Fibroblast of mammary gland (primary cell): ENCODE measurements around the gene NOXA1.
A peak's percentile ranks its signal among the peaks of the same experiment; 100 is the strongest.

ENCODE experiments used
- DNase-seq: peaks from one replicate; pipeline ENCODE4 v3.0.0-alpha.2; 2010; ENCODE audit warnings: low read depth
- H3K4me3 ChIP-seq: 2 replicates; pipeline ENCODE4 v1.5.1; 2011; ENCODE audit warnings: low read depth, mild to moderate bottlenecking, low read length, moderate library complexity; ENCODE audit not compliant: control insufficient read depth
- TF ChIP-seq, protein P1 (sequence below): conservative IDR thresholded peaks from 2 replicates; pipeline ENCODE4 v1.5.1; 2011; ENCODE audit warnings: low read depth, low read length, inconsistent platforms; ENCODE audit not compliant: control insufficient read depth, insufficient read depth

NOXA1 gene

DNA sequence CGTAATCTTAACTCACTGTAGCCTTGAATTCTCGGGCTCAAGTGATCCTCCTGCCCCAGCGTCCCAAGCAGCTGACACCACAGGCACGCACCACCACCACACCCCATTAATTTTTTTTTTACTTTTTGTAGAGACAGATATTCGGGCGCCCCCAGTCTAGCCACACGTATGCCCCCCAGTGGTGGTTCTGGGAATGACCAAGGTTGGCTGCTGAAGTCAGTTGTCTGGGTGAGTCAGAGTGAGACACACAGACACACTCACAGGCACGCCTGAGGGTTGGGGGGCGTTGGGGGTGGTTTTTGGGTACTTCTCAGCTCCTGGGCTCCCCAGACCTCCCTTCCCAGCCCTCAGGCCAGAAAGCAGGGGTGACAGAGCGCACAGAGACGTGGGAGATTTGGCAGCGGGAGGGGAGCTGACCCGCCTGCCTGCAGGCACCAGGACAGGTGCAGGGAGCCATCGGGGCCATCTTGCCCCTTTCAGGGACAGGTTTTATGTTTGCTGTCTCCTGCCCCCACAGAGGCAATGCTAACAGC lies 22.1 kb downstream of the NOXA1 start:
- no peak overlapping the region for H3K4me3 ChIP-seq
- TF ChIP-seq, protein P1, sequence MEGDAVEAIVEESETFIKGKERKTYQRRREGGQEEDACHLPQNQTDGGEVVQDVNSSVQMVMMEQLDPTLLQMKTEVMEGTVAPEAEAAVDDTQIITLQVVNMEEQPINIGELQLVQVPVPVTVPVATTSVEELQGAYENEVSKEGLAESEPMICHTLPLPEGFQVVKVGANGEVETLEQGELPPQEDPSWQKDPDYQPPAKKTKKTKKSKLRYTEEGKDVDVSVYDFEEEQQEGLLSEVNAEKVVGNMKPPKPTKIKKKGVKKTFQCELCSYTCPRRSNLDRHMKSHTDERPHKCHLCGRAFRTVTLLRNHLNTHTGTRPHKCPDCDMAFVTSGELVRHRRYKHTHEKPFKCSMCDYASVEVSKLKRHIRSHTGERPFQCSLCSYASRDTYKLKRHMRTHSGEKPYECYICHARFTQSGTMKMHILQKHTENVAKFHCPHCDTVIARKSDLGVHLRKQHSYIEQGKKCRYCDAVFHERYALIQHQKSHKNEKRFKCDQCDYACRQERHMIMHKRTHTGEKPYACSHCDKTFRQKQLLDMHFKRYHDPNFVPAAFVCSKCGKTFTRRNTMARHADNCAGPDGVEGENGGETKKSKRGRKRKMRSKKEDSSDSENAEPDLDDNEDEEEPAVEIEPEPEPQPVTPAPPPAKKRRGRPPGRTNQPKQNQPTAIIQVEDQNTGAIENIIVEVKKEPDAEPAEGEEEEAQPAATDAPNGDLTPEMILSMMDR, result peak; percentile 79
- peak; percentile 82 for DNase-seq

DNA sequence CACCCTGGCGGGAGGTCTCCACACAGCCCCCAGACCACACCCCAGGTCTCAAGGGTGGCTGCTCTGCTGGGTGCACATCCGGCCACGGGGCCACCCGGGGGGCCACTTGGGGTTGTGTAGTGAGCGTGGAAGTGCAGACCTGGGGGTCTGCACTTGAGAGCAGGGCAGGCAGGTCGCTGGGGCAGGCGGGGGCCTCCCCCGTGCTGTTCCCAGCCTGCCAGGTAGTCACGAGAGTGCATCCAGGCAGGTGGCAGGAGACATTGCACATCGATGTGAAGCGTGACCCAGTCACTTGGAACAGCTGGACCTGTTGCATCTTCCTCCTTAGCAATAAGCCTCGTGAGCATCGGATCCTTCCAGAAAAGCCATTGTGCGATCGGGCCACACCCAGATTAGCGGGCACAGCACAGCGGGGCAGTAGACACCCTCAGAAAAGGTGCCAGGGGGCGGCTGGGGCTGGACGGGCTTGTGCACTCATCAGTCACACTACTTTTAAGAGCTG lies 22.8 kb downstream of the NOXA1 start:
- peak; percentile 25 for DNase-seq
- no peak overlapping the region for H3K4me3 ChIP-seq
- TF ChIP-seq, protein P1, result no peak

DNA sequence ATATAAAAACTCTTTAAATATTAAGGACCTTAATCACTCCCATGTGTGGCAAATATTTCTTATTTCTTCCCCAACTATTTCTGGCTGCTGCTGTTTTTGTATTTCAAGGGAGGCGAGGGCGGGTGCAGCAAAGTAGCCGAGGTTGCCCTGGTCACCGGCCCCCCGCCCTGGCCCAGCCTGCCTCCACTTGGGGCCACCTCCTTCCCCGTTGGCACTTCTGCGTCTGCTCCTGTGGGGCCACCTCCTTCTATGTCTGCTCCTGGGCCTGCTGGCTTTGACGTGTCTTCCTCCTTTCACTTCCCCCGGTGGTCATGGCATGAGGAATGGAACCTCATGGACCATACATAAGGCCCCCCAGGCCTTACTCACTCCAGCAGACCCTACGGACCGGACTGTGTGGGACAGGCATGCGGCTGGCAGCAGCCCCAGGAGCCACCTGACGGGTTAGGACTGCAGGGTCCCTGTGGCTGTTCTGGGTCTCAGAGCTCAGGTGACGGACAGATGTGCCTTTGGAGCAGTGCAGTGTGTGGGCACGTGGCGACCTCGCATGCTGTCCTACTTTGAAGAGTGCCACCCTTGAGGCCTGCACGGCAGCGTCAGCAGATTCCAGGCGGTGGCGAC lies 23.8 kb downstream of the NOXA1 start:
- TF ChIP-seq, protein P1, result no peak
- H3K4me3 ChIP-seq, result no peak overlapping the region
- peak; percentile 35 for DNase-seq

DNA sequence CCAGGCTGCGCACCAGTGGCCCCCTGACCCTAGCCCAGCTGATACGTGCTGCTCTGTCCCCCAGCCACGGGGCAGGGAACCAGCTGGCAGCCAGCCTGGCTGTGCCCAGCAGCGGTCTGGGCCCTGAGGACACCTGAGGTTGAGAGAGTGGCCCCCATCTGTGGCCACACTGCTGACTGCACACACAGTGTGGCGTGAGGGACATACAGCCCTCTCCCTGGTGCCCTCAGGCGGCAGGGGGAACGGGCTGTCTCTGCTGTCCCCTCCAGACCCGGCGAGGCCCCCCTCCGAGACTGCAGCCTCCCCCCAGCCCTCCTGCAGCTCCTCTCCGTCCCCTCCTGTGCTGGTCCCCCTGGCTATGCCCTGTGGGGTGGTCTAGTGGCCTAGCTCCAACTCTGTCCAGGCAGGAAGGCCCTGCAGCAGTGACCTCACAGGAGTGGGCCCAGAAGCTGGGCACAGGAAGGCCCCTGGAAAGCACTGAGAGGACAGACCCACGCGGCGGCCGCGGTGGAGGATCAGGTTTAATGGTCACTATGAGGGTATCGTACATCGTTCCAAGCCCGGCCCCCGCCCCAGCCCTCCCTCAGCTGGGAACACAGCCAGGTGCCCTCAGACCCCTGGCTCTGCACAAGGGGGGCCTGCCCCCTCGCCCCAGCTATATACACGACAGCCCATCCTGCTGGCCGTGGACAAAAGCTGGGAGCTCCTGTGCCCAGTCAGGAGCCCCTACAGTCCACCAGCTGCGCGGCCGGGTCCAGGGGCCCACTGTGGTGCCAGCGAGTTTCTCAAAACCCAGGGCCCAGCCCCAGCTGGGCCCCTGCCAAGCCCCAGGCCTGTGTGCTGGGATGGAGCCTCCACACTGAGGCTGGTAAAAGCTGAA lies 24.8 kb downstream of the NOXA1 start:
- no peak for DNase-seq
- H3K4me3 ChIP-seq, result no peak overlapping the region
- TF ChIP-seq, protein P1, result no peak

DNA sequence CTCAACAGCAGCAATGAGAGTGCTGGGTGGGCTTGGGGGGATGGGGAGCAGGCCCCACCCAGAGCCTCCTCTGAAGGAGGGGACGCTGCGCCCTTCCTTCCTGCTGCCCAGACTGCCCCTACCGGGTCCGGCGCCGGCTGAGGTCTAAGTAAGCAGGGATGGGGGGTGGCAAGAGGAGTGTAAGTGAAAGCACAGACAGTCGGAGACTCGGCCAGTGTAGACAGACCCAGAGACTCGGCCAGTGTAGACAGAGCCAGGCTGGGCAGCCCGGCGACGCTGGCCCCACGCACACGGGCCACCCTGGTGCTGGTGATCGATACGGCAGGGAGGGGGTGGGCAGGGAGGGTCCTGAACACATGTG lies 25.4 kb downstream of the NOXA1 start:
- TF ChIP-seq, protein P1, result no peak
- no peak for DNase-seq
- H3K4me3 ChIP-seq, result no peak overlapping the region

DNA sequence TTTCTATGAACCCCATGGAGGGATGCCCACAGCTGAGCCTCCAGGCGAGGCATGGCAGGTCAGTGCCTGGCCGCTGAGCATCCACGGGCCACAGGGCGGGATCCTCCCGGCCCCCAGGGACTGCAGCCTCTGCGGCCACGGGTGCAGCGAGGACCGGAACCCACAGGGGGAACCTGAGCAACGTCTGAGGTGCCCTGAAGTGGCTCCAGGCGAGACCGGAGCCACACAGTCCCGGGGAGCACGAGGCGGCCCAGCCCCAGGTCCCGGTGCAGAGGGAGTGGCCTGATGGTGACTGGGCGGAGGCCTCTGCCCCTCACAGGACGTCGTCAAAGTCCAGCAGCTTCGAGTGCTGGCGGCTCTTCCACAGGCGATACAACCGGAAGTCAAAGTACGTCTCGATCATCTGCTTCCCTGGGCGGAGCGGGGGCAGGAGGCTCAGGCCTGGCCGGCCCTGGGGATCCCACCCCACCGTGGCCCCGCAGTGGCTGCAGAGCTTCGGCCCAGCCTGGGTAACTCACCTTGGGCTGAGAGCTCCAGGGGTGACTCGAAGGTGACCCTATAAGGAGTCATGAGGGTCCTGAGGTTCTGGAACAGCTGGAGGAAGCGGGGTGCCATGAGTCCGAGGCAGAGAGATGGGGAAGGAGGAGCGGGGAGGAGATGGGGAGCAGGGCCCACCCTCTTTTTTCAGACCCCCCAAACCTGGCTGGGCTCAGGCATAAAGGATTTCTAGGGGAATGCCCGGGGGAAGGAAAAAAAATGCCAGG lies 26.1 kb downstream of the NOXA1 start:
- TF ChIP-seq, protein P1, result no peak
- H3K4me3 ChIP-seq, result no peak overlapping the region
- DNase-seq, result no peak
